IMR-90 (cell line): ENCODE data around the gene RPS27L. TPM values are rescaled to one million over a fixed set of nuclear protein-coding genes. Genes with fewer than 3 reads are reported as not detected.
A peak's percentile ranks its signal among the peaks of the same experiment; 100 is the strongest.

Source experiments
- ATAC-seq: fragments of 200-7000 bp; cut with Tn5 transposase; 2 replicates; pipeline ENCODE4 v1.9.1; 2020; ENCODE audit warnings: low read depth, mild to moderate bottlenecking, moderate library complexity
- BruUV-seq: library from RNA; stranded (reverse); fragments of 400-500 nt; replicated peaks from 2 replicates; lab custom pipeline; 2021; lab: Mats Ljungman, UMichigan
- CTCF ChIA-PET: fragments of 300-600 bp; formaldehyde crosslinking; extraction: SDS; loops from one replicate; lab custom pipeline; 2021; ENCODE audit warnings: antibody characterized with exemption; lab: Yijun Ruan, JAX
- POLR2A ChIA-PET: fragments of 300-600 bp; sonication (Branson Sonifier 250); formaldehyde crosslinking; loops from one replicate; lab custom pipeline; 2022; ENCODE audit warnings: antibody characterized with exemption; ENCODE audit not compliant: unreplicated experiment; lab: Charles Lee
- DNase-seq: peaks from one replicate; pipeline ENCODE4 v3.0.0; 2013
- H2AFZ ChIP-seq: replicated peaks from 2 replicates; pipeline ENCODE3; 2013; ENCODE audit warnings: low read length, mild to moderate bottlenecking; ENCODE audit not compliant: poor library complexity
- H2AK5ac ChIP-seq: 2 replicates; pipeline ENCODE4 v1.6.1; 2013; ENCODE audit warnings: low read depth, low read length, inconsistent platforms
- H2AK9ac ChIP-seq: replicated peaks from 2 replicates; pipeline ENCODE3; 2013; ENCODE audit warnings: mild to moderate bottlenecking, low read depth, low read length, moderate library complexity; ENCODE audit not compliant: poor library complexity
- H2BK120ac ChIP-seq: 2 replicates; pipeline ENCODE4 v1.6.1; 2013; ENCODE audit warnings: low read depth, low read length, inconsistent platforms
- H2BK15ac ChIP-seq: 3 replicates; pipeline ENCODE4 v1.6.1; 2013; ENCODE audit warnings: low read depth, low read length, inconsistent platforms
- H2BK20ac ChIP-seq: 2 replicates; pipeline ENCODE4 v1.6.1; 2013; ENCODE audit warnings: low read depth, mild to moderate bottlenecking, inconsistent platforms, low read length, moderate library complexity
- H2BK5ac ChIP-seq: 2 replicates; pipeline ENCODE4 v1.6.1; 2013; ENCODE audit warnings: mild to moderate bottlenecking, low read depth, low read length, inconsistent platforms; ENCODE audit not compliant: poor library complexity, severe bottlenecking
- H3K14ac ChIP-seq: replicated peaks from 2 replicates; pipeline ENCODE4 v1.6.1; 2013; ENCODE audit warnings: low read depth, low read length, inconsistent platforms
- H3K18ac ChIP-seq: 2 replicates; pipeline ENCODE4 v1.6.1; 2013; ENCODE audit warnings: low read depth, low read length, control low read depth
- H3K23ac ChIP-seq: 2 replicates; pipeline ENCODE4 v1.6.1; 2013; ENCODE audit warnings: low read depth, low read length, inconsistent platforms
- H3K27ac ChIP-seq: 2 replicates; pipeline ENCODE4 v1.5.1; 2013; ENCODE audit warnings: mild to moderate bottlenecking, control low read depth, low read length; ENCODE audit not compliant: insufficient read depth
- H3K27me3 ChIP-seq: 2 replicates; pipeline ENCODE4 v1.6.1; 2013; ENCODE audit warnings: low read length; ENCODE audit not compliant: control insufficient read depth, insufficient read depth
- H3K36me3 ChIP-seq: 2 replicates; pipeline ENCODE4 v1.6.1; 2013; ENCODE audit warnings: low read length, mixed read lengths; ENCODE audit not compliant: control insufficient read depth, insufficient read depth
- H3K4ac ChIP-seq: 2 replicates; pipeline ENCODE4 v1.6.1; 2013; ENCODE audit warnings: low read depth, low read length, inconsistent platforms
- H3K4me1 ChIP-seq: 2 replicates; pipeline ENCODE4 v1.6.1; 2013; ENCODE audit warnings: low read length, mixed read lengths; ENCODE audit not compliant: control insufficient read depth, insufficient read depth
- H3K4me2 ChIP-seq: 2 replicates; pipeline ENCODE4 v1.6.1; 2013; ENCODE audit warnings: low read depth, mild to moderate bottlenecking, control low read depth, low read length, moderate library complexity
- H3K4me3 ChIP-seq: 2 replicates; pipeline ENCODE4 v1.5.1; 2013; ENCODE audit warnings: low read depth, mild to moderate bottlenecking, control low read depth, low read length, moderate library complexity; ENCODE audit not compliant: insufficient read depth
- H3K56ac ChIP-seq: 2 replicates; pipeline ENCODE4 v1.6.1; 2013; ENCODE audit warnings: low read length, inconsistent platforms; ENCODE audit not compliant: insufficient read depth; ENCODE audit errors: extremely low read depth
- H3K79me1 ChIP-seq, 2 experiments: 2 replicates each; pipeline ENCODE4 v1.6.1; 2013; ENCODE audit warnings: low read length in 2 of 2, inconsistent platforms in 1 of 2, low read depth in 1 of 2
- H3K9ac ChIP-seq: 2 replicates; pipeline ENCODE4 v1.6.1; 2013; ENCODE audit warnings: low read depth, low read length, control low read depth
- H3K9me1 ChIP-seq: 2 replicates; pipeline ENCODE4 v1.6.1; 2013; ENCODE audit warnings: low read length, inconsistent platforms; ENCODE audit not compliant: insufficient read depth
- H3K9me3 ChIP-seq: 2 replicates; pipeline ENCODE4 v1.6.1; 2013; ENCODE audit warnings: low read length; ENCODE audit not compliant: control insufficient read depth, insufficient read depth
- H4K20me1 ChIP-seq: 2 replicates; pipeline ENCODE4 v1.6.1; 2013; ENCODE audit warnings: low read length, inconsistent platforms; ENCODE audit not compliant: insufficient read depth
- H4K5ac ChIP-seq: 2 replicates; pipeline ENCODE4 v1.6.1; 2013; ENCODE audit warnings: mild to moderate bottlenecking, low read depth, low read length, control low read depth
- H4K8ac ChIP-seq, 2 experiments: 2 replicates each; pipeline ENCODE4 v1.6.1; 2013; ENCODE audit warnings: low read depth in 2 of 2, low read length in 2 of 2, control low read depth in 1 of 2, inconsistent platforms in 1 of 2
- H4K91ac ChIP-seq: 2 replicates; pipeline ENCODE4 v1.6.1; 2013; ENCODE audit warnings: low read depth, low read length, inconsistent platforms; ENCODE audit not compliant: insufficient read depth
- FOS ChIP-seq: fragments of 150-350 bp; IDR thresholded peaks from 2 replicates; pipeline ENCODE4 v1.6.1; 2016; ENCODE audit warnings: low read depth, low read length
- MAFK ChIP-seq: IDR thresholded peaks from 2 replicates; pipeline ENCODE4 v1.6.1; 2012; ENCODE audit warnings: low read depth, low read length, improper control_type of control experiment
- RFX5 ChIP-seq: IDR thresholded peaks from 2 replicates; pipeline ENCODE4 v1.8.0; 2012; ENCODE audit warnings: low read depth, mild to moderate bottlenecking, low read length, moderate library complexity
- WGBS, 2 experiments: methylation state at CpG; one replicate each; pipeline versions ENCODE4 v1.1.5 to v1.1.7; 2013; ENCODE audit warnings: missing lambda C conversion rate in 2 of 2; ENCODE audit not compliant: insufficient read length in 1 of 2; ENCODE audit errors: extremely low coverage in 2 of 2; 5-methylcytosine and 5-hydroxymethylcytosine counted together
- dilution Hi-C: fragments of 300-500 bp; cut with HindIII; formaldehyde crosslinking; loops from one replicate; pipeline ENCODE4 v1.14.3; 2018; ENCODE audit warnings: low sequenced_read_pairs; ENCODE audit not compliant: unreplicated experiment
- in situ Hi-C: fragments of 300-500 bp; cut with MboI; formaldehyde crosslinking; loops from 3 replicates; pipeline ENCODE4 v1.14.3; 2019; ENCODE audit warnings: low sequenced_read_pairs, inconsistent platforms, mixed read lengths
- intact Hi-C: fragments of 100-400 bp; cut with micrococcal nuclease; formaldehyde crosslinking; loops from 2 replicates; pipeline ENCODE4 v1.10.0; 2022
- polyA plus RNA-seq, 3 experiments: library from polyadenylated mRNA; depleted of rRNA; stranded (reverse); fragments of >200 nt; gene quantifications; 2 replicates each; pipeline ENCODE4 v1.2.3, GENCODE V29; 2012; ENCODE audit warnings: low replicate concordance in 1 of 3
- total RNA-seq: library from RNA; depleted of rRNA; stranded (reverse); fragments of >200 nt; gene quantifications from 2 replicates; pipeline ENCODE4 v1.2.3, GENCODE V29; 2012

Gene RPS27L
- total and polyA plus RNA-seq, 2 of the 4 experiments (the other 2 are of a cell fraction), result 53.1 to 302 TPM

DNA sequence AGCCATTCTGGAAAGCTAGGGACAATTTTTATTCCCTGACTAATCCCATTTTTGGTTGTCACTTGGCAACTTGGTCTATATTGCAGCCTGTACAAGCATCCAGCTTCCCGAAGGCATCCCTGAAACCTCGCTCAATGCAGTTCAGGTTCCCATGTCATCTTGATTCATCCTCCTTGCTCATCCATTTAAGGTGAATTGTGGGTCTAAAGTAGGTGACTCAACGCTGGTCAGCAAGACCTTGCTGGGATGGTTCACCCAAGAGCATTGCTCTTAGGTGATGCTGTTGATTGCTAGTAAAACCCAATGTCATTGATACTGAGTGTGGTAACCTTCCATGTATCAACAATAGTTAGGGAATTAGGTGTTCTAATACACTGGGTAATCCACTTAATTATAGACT is 19.0 kb upstream of the RPS27L start:
- Histone ChIP-seq H2BK15ac (0 out of 3 replicates have a peak overlapping the region, but pooled peaks have one; percentile 9), H3K56ac (no peak overlapping the region), H2AK9ac (peak overlapping the region; percentile 1), H3K4me3 (no peak overlapping the region), H2BK5ac (no peak overlapping the region), H3K36me3 (no peaks in the 10 kb centered on the region), H3K4ac (peak overlapping the region; percentile 8; the same call in 1 of the 2 replicates), H3K27ac (no peak overlapping the region), H3K9me3 (no peaks in the 10 kb centered on the region), H3K23ac (no peak overlapping the region), H4K5ac (no peak overlapping the region; the same call in 1 of the 2 replicates), H3K9ac (no peak overlapping the region), H3K4me2 (no peak overlapping the region), H3K4me1 (peaks cover 5% of the 10 kb centered on the region), H3K14ac (0 out of 2 replicates have a peak overlapping the region, but pooled peaks have one; percentile 3), H2BK120ac (no peak overlapping the region), H2AFZ (no peak overlapping the region), H3K18ac (peak overlapping the region; percentile 45; the same call in 1 of the 2 replicates), H3K27me3 (no peaks in the 10 kb centered on the region), H4K91ac (no peak overlapping the region), H4K8ac (no peak overlapping the region), H2AK5ac (peak overlapping the region; percentile 32; the same call in 1 of the 2 replicates), H3K9me1 (peaks cover 6% of the 10 kb centered on the region; the same call in 1 of the 2 replicates), H4K20me1 (no peaks in the 10 kb centered on the region), H3K79me1 (no peaks in the 10 kb centered on the region), H2BK20ac (no peak overlapping the region)
- intact Hi-C loops (no loop called here), in situ Hi-C loops (no loop called here), dilution Hi-C loops (no loop called here)
- ChIA-PET CTCF (no interaction called here), POLR2A (no interaction called here)
- no CpG with 5 or more reads among the region's 3 CpGs for whole genome bisulfite sequencing, 2 experiments
- DNase-seq (peak; percentile 83), ATAC-seq (no peak)
- no TSS peak for BruUV-seq
- no peak for TF ChIP-seq MAFK
- peak; percentile 7; the same call in 1 of the 2 replicates for TF ChIP-seq FOS
- TF ChIP-seq RFX5, result no peak
